Neuronal stem cell (in vitro differentiated cells): ENCODE measurements around the gene PCBP3.

ENCODE experiments used
- DNase-seq: peaks from one replicate; pipeline ENCODE4 v3.0.0-alpha.2; 2013; ENCODE audit warnings: low spot score
- H2AFZ ChIP-seq: one replicate; pipeline ENCODE4 v1.6.1; 2013; ENCODE audit warnings: mild to moderate bottlenecking, low read length, inconsistent platforms
- H2AK5ac ChIP-seq: 2 replicates; pipeline ENCODE4 v1.6.1; 2013; ENCODE audit warnings: low read depth, mild to moderate bottlenecking, inconsistent platforms, low read length, moderate library complexity, mixed read lengths
- H2BK120ac ChIP-seq: 2 replicates; pipeline ENCODE4 v1.6.1; 2013; ENCODE audit warnings: low read depth, mild to moderate bottlenecking, inconsistent platforms, low read length, moderate library complexity, mixed read lengths
- H2BK12ac ChIP-seq: one replicate; pipeline ENCODE4 v1.6.1; 2013; ENCODE audit warnings: low read length, inconsistent platforms
- H2BK15ac ChIP-seq: 2 replicates; pipeline ENCODE4 v1.6.1; 2013; ENCODE audit warnings: mild to moderate bottlenecking, low read length, inconsistent platforms, mixed read lengths
- H2BK5ac ChIP-seq: one replicate; pipeline ENCODE4 v1.6.1; 2013; ENCODE audit warnings: inconsistent platforms, mild to moderate bottlenecking, low read length, moderate library complexity
- H3K14ac ChIP-seq: one replicate; pipeline ENCODE4 v1.6.1; 2013; ENCODE audit warnings: low read length, inconsistent platforms
- H3K18ac ChIP-seq: 2 replicates; pipeline ENCODE4 v1.6.1; 2013; ENCODE audit warnings: low read length, inconsistent platforms
- H3K23ac ChIP-seq: 2 replicates; pipeline ENCODE4 v1.6.1; 2013; ENCODE audit warnings: low read depth, mild to moderate bottlenecking, mixed read lengths, low read length, inconsistent platforms; ENCODE audit not compliant: poor library complexity
- H3K27ac ChIP-seq: replicated peaks from 3 replicates; pipeline ENCODE4 v1.5.1; 2013; ENCODE audit warnings: low read length, inconsistent platforms
- H3K27me3 ChIP-seq, 3 experiments: 2 replicates each; pipeline ENCODE4 v1.6.1; 2013; ENCODE audit warnings: low read length in 3 of 3, mild to moderate bottlenecking in 2 of 3, inconsistent platforms in 1 of 3, low read depth in 1 of 3, mixed read lengths in 1 of 3, moderate library complexity in 1 of 3; ENCODE audit not compliant: control insufficient read depth in 3 of 3, insufficient read depth in 3 of 3
- H3K36me3 ChIP-seq, 2 donors: replicated peaks in 1 of 2; 2 replicates each; pipeline ENCODE4 v1.6.1; 2013; ENCODE audit warnings: low read length in 2 of 2; ENCODE audit not compliant: control insufficient read depth in 2 of 2, insufficient read depth in 2 of 2
- H3K4ac ChIP-seq: 2 replicates; pipeline ENCODE4 v1.6.1; 2013; ENCODE audit warnings: inconsistent platforms, mild to moderate bottlenecking, low read length, moderate library complexity
- H3K4me1 ChIP-seq, 2 donors: 1 replicate in 1 of 2; 2 replicates in 1 of 2; pipeline ENCODE4 v1.6.1; 2013; ENCODE audit warnings: low read length in 2 of 2, low read depth in 1 of 2; ENCODE audit not compliant: control insufficient read depth in 2 of 2, insufficient read depth in 1 of 2
- H3K4me2 ChIP-seq: one replicate; pipeline ENCODE4 v1.6.1; 2013; ENCODE audit warnings: mild to moderate bottlenecking, low read length, inconsistent platforms; ENCODE audit not compliant: insufficient read depth, poor library complexity, severe bottlenecking
- H3K4me3 ChIP-seq, 2 donors: 2 replicates each; pipeline ENCODE4 v1.5.1; 2013; ENCODE audit warnings: low read length in 2 of 2, mild to moderate bottlenecking in 2 of 2, inconsistent platforms in 1 of 2, moderate library complexity in 1 of 2
- H3K79me1 ChIP-seq: one replicate; pipeline ENCODE4 v1.6.1; 2013; ENCODE audit warnings: low read depth, mild to moderate bottlenecking, inconsistent platforms, low read length, moderate library complexity
- H3K9ac ChIP-seq: one replicate; pipeline ENCODE4 v1.6.1; 2013; ENCODE audit warnings: mild to moderate bottlenecking, low read depth, low read length, inconsistent platforms; ENCODE audit not compliant: poor library complexity
- H3K9me3 ChIP-seq, 2 donors: replicated peaks in 1 of 2; 2 replicates each; pipeline versions ENCODE3 to v1.6.1; 2013; ENCODE audit warnings: low read length in 2 of 2, mild to moderate bottlenecking in 2 of 2, inconsistent platforms in 1 of 2, low read depth in 1 of 2, mixed read lengths in 1 of 2, moderate library complexity in 1 of 2; ENCODE audit not compliant: control insufficient read depth in 2 of 2, insufficient read depth in 1 of 2
- H4K8ac ChIP-seq: one replicate; pipeline ENCODE4 v1.6.1; 2013; ENCODE audit warnings: low read depth, mild to moderate bottlenecking, inconsistent platforms, low read length, moderate library complexity
- H4K91ac ChIP-seq: one replicate; pipeline ENCODE4 v1.6.1; 2013; ENCODE audit warnings: low read length, low read depth, mild to moderate bottlenecking, inconsistent platforms; ENCODE audit not compliant: poor library complexity
- WGBS, 2 donors: extraction: QIAGEN DNeasy Blood & Tissue Kit; methylation state at CpG; one replicate each; pipeline ENCODE4 v1.1.7; 2013; ENCODE audit warnings: missing lambda C conversion rate in 2 of 2, mixed read lengths in 1 of 2; ENCODE audit not compliant: insufficient read length in 2 of 2, insufficient replicate concordance in 1 of 2; ENCODE audit errors: extremely low coverage in 2 of 2; 5-methylcytosine and 5-hydroxymethylcytosine counted together

The PCBP3 gene

DNA sequence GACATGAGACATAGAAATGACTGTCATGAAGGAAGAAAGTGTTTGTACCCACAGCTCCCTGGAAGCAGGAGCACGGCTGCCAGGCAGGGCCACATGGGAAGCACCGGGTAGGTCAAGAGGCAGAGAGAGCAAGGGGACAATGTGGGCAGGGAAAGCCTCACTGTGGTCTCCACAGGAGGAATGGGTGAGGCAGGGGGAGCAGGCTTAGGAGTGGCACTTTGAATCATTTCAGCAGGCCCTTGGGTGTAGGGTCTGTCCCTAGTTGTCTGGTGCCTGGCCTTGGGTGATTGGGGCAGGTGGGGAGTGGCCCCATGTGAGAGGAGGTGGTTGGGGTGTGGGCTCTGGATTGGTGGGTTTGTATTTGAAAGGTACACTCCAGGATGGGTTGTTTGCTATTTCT, 83.9 kb downstream of the PCBP3 start:
- no peak overlapping the region for H3K4me2 ChIP-seq
- H3K23ac ChIP-seq = no peak overlapping the region
- H2AK5ac ChIP-seq = peak overlapping the region; percentile 66
- H3K9me3 ChIP-seq = no peaks in the 10 kb centered on the region
- H4K8ac ChIP-seq = no peak overlapping the region
- H3K27me3 ChIP-seq = peaks cover 0 to 24% (median 0%) of the 10 kb centered on the region in 3 experiments
- no peak overlapping the region for H2BK120ac ChIP-seq
- no peak overlapping the region for H2BK5ac ChIP-seq
- no peak overlapping the region for H3K9ac ChIP-seq
- WGBS, 2 donors = no CpG with 5 or more reads among the region's 2 CpGs
- H3K4me3 ChIP-seq = no peak overlapping the region
- no peak overlapping the region for H2BK12ac ChIP-seq
- H2BK15ac ChIP-seq = no peak overlapping the region
- no peak overlapping the region for H4K91ac ChIP-seq
- no peak for DNase-seq
- H2AFZ ChIP-seq = no peak overlapping the region
- H3K18ac ChIP-seq = no peak overlapping the region
- no peak overlapping the region for H3K27ac ChIP-seq
- no peak overlapping the region for H3K4ac ChIP-seq
- H3K14ac ChIP-seq = peak overlapping the region; percentile 14
- no peaks in the 10 kb centered on the region for H3K79me1 ChIP-seq
- no peaks in the 10 kb centered on the region for H3K36me3 ChIP-seq
- peaks cover 0 to 6% of the 10 kb centered on the region in 2 donors for H3K4me1 ChIP-seq

DNA sequence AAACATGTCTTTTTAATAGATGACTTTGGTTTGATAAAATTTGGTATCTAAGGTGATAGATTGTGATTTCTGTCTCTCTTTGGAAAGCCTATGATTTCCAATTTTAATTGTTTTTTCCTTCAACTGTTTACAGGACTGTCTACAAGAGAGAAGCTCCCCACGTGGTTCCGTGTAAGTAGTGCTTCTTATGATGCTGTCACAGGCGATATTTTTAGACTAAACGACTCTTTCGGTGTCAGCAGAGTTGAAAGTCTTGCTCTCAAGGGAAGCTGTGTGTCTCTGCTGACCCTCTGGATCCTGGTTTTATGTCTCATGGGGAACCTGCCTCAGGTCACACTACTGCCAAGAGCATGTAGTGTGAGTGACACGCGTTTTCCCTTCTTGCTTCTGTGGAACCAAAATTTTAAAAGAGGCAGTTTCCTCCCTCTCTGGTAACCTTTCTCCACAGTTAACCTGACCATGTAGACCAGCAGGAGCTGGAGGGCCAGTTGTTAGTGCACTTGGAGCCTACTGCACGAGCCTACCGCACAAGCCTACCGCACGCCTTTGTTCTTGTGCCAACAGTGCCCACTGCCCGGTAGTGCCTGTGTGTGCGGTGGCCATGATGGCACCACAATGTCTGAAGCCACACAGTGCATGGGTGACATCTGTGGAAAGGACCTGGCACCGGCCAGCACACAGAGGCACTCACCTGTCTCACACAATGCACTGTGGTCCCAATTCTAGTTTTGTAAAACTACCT, 91.9 kb downstream of the PCBP3 start:
- Histone ChIP-seq H3K18ac (peak overlapping the region; percentile 18), H3K9me3 (peaks cover 0 to under 1% of the 10 kb centered on the region in 2 donors), H4K91ac (no peak overlapping the region), H2AK5ac (no peak overlapping the region), H2BK5ac (no peak overlapping the region), H3K23ac (peak overlapping the region; percentile 81), H2BK12ac (no peak overlapping the region), H2AFZ (no peak overlapping the region), H3K79me1 (no peaks in the 10 kb centered on the region), H3K4ac (no peak overlapping the region), H2BK120ac (no peak overlapping the region), H3K4me1 (peaks cover 0 to 5% of the 10 kb centered on the region in 2 donors), H3K27me3 (no peaks in the 10 kb centered on the region), H3K4me2 (no peak overlapping the region), H4K8ac (no peak overlapping the region), H3K14ac (no peak overlapping the region), H3K9ac (peak overlapping the region; percentile 6), H3K36me3 (no peaks in the 10 kb centered on the region), H3K27ac (no peak overlapping the region), H3K4me3 (no peak overlapping the region), H2BK15ac (no peak overlapping the region)
- DNase-seq = no peak
- no CpG with 5 or more reads among the region's 14 CpGs for WGBS, 2 donors

GRCh38 chr21:45736042-45736689, 92.6 kb downstream of the PCBP3 start:
- Histone ChIP-seq H3K36me3 (no peaks in the 10 kb centered on the region), H3K4me3 (no peak overlapping the region), H3K4me2 (no peak overlapping the region), H3K23ac (no peak overlapping the region), H3K27me3 (no peaks in the 10 kb centered on the region), H3K4ac (no peak overlapping the region), H2AK5ac (no peak overlapping the region), H2BK5ac (no peak overlapping the region), H2BK120ac (no peak overlapping the region), H2BK15ac (no peak overlapping the region), H4K8ac (no peak overlapping the region), H4K91ac (no peak overlapping the region), H3K27ac (no peak overlapping the region), H2AFZ (no peak overlapping the region), H3K4me1 (peaks cover 0 to 4% of the 10 kb centered on the region in 2 donors), H3K9me3 (peaks cover 0 to 2% of the 10 kb centered on the region in 2 donors), H2BK12ac (no peak overlapping the region), H3K79me1 (peaks cover 2% of the 10 kb centered on the region), H3K14ac (no peak overlapping the region), H3K9ac (no peak overlapping the region), H3K18ac (peak overlapping the region; percentile 52)
- DNase-seq = no peak
- WGBS, 2 donors = no CpG with 5 or more reads among the region's 10 CpGs

DNA sequence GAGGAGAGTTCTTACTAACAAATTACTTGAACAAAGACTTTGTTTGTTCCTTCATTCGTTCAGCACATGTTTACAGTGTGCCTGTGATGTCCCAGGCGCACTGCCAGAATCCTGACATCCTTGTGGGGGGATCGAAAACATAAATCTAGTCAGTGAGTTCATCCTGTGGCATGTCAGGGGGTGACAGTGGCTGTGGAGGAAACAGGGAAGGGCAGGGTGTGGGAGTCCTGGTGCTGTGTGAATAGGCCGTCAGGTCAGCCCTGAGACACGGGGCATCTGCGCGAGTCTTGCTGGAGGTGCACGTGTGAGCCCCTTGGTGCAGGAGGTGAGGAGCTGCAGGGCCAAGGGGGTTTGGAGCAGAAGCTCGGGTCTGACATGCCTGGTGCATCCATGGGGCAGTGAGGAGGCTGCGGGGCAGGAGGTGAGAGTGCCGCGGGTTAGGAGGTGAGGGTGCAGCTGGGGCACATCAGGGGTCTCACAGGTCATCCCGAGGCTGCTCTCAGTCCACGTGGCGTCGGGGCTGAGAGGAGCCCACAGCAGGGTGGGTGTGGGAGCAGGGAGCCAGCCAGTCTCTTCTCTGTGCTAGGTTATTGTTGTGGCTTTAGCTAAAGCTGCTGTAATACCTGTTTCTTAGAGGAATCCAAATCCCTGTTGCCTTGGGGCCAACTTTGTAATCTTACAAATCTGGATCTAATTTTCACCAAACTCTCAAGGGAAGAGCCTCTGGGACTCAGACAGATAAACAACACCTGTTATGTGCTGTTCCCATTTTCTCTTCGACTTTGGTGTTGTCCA, 93.4 kb downstream of the PCBP3 start:
- H3K36me3 ChIP-seq = no peaks in the 10 kb centered on the region
- peaks cover 2% of the 10 kb centered on the region for H3K79me1 ChIP-seq
- no peak overlapping the region for H3K4me2 ChIP-seq
- no peak overlapping the region for H3K23ac ChIP-seq
- no peak overlapping the region for H2BK15ac ChIP-seq
- peak overlapping the region; percentile 11 for H3K18ac ChIP-seq
- H4K8ac ChIP-seq = no peak overlapping the region
- no peak overlapping the region for H2AK5ac ChIP-seq
- H3K14ac ChIP-seq = no peak overlapping the region
- H2BK5ac ChIP-seq = no peak overlapping the region
- peak overlapping the region; percentile 47 for H3K9ac ChIP-seq
- H3K4ac ChIP-seq = no peak overlapping the region
- H3K27me3 ChIP-seq = no peaks in the 10 kb centered on the region
- no peak overlapping the region for H2BK120ac ChIP-seq
- H3K9me3 ChIP-seq = peaks cover 0 to 2% of the 10 kb centered on the region in 2 donors
- H3K4me3 ChIP-seq = no peak overlapping the region
- no peak overlapping the region for H4K91ac ChIP-seq
- H2AFZ ChIP-seq = no peak overlapping the region
- no peak for DNase-seq
- no CpG with 5 or more reads among the region's 17 CpGs for WGBS, 2 donors
- H3K4me1 ChIP-seq = peaks cover 0 to 3% of the 10 kb centered on the region in 2 donors
- H2BK12ac ChIP-seq = no peak overlapping the region
- no peak overlapping the region for H3K27ac ChIP-seq
